Stomach (tissue), 9 donors: ENCODE results near the gene CDK11B. TPM values are rescaled to one million over a fixed set of nuclear protein-coding genes. Genes with fewer than 3 reads are reported as not detected.

Source experiments
- DNase-seq, 2 donors: peaks; one replicate each; pipeline versions ENCODE4 v3.0.0 to v3.0.0-alpha.2; 2013 to 2019
- H3K27ac ChIP-seq, 5 donors: fragments of 200-600 bp in 4 of 5; sonication (generic) in 4 of 5; one replicate each; pipeline ENCODE4 v1.5.1; 2013 to 2019; ENCODE audit warnings: mild to moderate bottlenecking in 1 of 5, moderate library complexity in 1 of 5
- H3K27me3 ChIP-seq, 3 donors: fragments of 200-600 bp; sonication (generic); one replicate each; pipeline ENCODE4 v1.5.1; 2017 to 2019; ENCODE audit warnings: mixed run types in 1 of 3
- H3K36me3 ChIP-seq, 4 donors: fragments of 200-600 bp; sonication (generic); 1 replicate in 3 of 4; 2 replicates in 1 of 4; pipeline ENCODE4 v1.5.1; 2016 to 2019
- H3K4me1 ChIP-seq, 4 donors: fragments of 200-600 bp; sonication (generic); one replicate each; pipeline ENCODE4 v1.5.1; 2016 to 2019
- H3K4me3 ChIP-seq, 4 donors: fragments of 200-600 bp; sonication (generic) in 3 of 4; one replicate each; pipeline ENCODE4 v1.5.1; 2016 to 2019; ENCODE audit warnings: mild to moderate bottlenecking in 1 of 4
- H3K9me3 ChIP-seq, 4 donors: fragments of 200-600 bp; sonication (generic); one replicate each; pipeline ENCODE4 v1.5.1; 2016 to 2019
- EP300 ChIP-seq: sonication (generic); formaldehyde crosslinking; IDR thresholded peaks from one replicate; pipeline ENCODE4 v1.6.1; 2017; ENCODE audit warnings: antibody characterized with exemption
- POLR2A ChIP-seq, 4 donors: fragments of 450-650 bp; IDR thresholded peaks; one replicate each; pipeline ENCODE4 v1.6.1; 2016; ENCODE audit warnings: antibody characterized with exemption in 4 of 4, control low read depth in 2 of 4, mild to moderate bottlenecking in 1 of 4, moderate library complexity in 1 of 4
- POLR2AphosphoS5 ChIP-seq, 3 donors: sonication (generic); formaldehyde crosslinking; IDR thresholded peaks; one replicate each; pipeline ENCODE4 v1.6.1; 2016; ENCODE audit warnings: antibody characterized with exemption in 3 of 3
- WGBS, 5 donors: extraction: QIAGEN DNeasy Blood & Tissue Kit in 3 of 5; methylation state at CpG; one replicate each; pipeline versions ENCODE4 v1.1.5 to v1.1.7; 2013 to 2018; 5-methylcytosine and 5-hydroxymethylcytosine counted together
- intact Hi-C: fragments of 100-400 bp; cut with DNase I; formaldehyde crosslinking; loops from one replicate; pipeline ENCODE4 v1.15.1; 2023; ENCODE audit warnings: low total_unique reads
- polyA plus RNA-seq, 3 donors: library from polyadenylated mRNA; stranded (reverse); fragments of 200-250 nt; gene quantifications; one replicate each; pipeline ENCODE4 v1.2.3, GENCODE V29; 2013
- total RNA-seq, 5 donors: library from RNA; depleted of rRNA; stranded (reverse); fragments of >200 nt; gene quantifications; one replicate each; pipeline versions ENCODE4 v1.1.0 to v1.2.3, GENCODE V29; 2014 to 2016
- TF ChIP-seq, protein P1 (sequence below), 7 experiments: fragments of 450-650 bp in 4 of 7; fragments of 200-600 bp in 3 of 7; sonication (generic) in 3 of 7; IDR thresholded peaks; one replicate each; pipeline ENCODE4 v1.5.1; 2016 to 2019; ENCODE audit warnings: antibody characterized with exemption in 7 of 7, control low read depth in 2 of 7, mild to moderate bottlenecking in 1 of 7
- donor health status: healthy with polysubstance abuse.
- donor health status: Bipolar disorder and iron deficiency.
- donor health status: healthy.

Gene CDK11B
- total and polyA plus RNA-seq, 8 donors, result 9.0 to 62.6 (median 28.6) TPM

DNA sequence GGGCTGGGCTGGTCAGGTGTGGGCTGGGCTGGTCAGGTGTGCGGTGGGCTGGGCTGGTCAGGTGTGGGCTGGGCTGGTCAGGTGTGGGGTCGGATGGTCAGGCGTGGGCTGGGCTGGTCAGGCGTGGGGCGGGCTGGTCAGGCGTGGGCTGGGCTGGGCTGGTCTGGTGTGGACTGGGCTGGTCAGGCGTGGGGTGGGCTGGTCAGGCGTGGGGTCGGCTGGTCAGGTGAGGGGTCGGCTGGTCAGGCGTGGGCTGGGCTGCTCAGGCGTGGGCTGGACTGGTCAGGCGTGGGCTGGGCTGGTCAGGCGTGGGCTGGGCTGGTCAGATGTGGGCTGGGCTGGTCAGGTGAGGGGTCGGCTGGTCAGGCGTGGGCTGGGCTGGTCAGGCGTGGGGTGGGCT is 53.1 kb downstream of the CDK11B start:
- Histone ChIP-seq H3K4me1 (peaks cover 0 to 4% (median 1%) of the 10 kb centered on the region in 4 donors), H3K4me3 (no peak overlapping the region), H3K27me3 (peaks cover 7 to 44% (median 10%) of the 10 kb centered on the region in 3 donors), H3K27ac (no peak overlapping the region), H3K36me3 (no peaks in the 10 kb centered on the region), H3K9me3 (no peaks in the 10 kb centered on the region)
- DNase-seq, result no peak
- intact Hi-C loops, result no loop called here
- WGBS, 5 donors, result 79 to 89% (median 85%) methylated on average over 12 to 17 of the region's 17 CpGs
- TF ChIP-seq POLR2A (IDR thresholded peaks at IDR 0.05) (no peak), POLR2AphosphoS5 (IDR thresholded peaks at IDR 0.05) (no peak), EP300 (no peak)
- TF ChIP-seq, protein P1, sequence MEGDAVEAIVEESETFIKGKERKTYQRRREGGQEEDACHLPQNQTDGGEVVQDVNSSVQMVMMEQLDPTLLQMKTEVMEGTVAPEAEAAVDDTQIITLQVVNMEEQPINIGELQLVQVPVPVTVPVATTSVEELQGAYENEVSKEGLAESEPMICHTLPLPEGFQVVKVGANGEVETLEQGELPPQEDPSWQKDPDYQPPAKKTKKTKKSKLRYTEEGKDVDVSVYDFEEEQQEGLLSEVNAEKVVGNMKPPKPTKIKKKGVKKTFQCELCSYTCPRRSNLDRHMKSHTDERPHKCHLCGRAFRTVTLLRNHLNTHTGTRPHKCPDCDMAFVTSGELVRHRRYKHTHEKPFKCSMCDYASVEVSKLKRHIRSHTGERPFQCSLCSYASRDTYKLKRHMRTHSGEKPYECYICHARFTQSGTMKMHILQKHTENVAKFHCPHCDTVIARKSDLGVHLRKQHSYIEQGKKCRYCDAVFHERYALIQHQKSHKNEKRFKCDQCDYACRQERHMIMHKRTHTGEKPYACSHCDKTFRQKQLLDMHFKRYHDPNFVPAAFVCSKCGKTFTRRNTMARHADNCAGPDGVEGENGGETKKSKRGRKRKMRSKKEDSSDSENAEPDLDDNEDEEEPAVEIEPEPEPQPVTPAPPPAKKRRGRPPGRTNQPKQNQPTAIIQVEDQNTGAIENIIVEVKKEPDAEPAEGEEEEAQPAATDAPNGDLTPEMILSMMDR (IDR thresholded peaks at IDR 0.05), result no peak

DNA sequence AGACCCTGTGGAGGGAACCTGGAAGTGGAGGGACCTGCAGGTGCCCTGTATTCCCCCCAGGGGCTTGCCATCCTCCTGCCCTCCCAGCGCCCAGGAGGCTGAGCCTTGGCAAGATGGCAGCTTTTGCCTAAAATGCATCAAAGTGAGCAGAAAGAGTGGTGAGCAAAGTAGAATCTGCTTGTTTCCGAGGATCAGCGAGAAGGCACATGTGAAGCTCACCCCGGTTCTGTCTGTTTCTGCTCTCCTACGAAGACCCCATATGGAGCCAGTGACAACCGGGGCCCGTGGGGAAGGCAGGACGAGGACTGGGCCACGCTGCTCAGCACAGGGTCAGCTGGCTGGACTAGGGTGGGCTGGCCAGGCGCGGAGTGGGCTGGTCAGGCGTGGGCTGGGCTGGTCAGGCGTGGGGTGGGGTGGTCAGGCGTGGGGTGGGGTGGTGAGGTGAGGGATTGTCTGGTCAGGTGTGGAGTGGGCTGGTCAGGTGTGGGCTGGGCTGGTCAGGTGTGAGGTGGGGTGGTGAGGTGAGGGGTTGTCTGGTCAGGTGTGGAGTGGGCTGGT is 53.7 kb downstream of the CDK11B start:
- Histone ChIP-seq H3K4me1 (peaks cover 5 to 10% (median 8%) of the 10 kb centered on the region in 4 donors), H3K27ac (no peak overlapping the region), H3K4me3 (no peak overlapping the region), H3K36me3 (no peaks in the 10 kb centered on the region), H3K27me3 (peaks cover 12 to 50% (median 16%) of the 10 kb centered on the region in 3 donors), H3K9me3 (no peaks in the 10 kb centered on the region)
- TF ChIP-seq POLR2AphosphoS5 (IDR thresholded peaks at IDR 0.05), result no peak
- no peak for TF ChIP-seq EP300
- TF ChIP-seq POLR2A (IDR thresholded peaks at IDR 0.05), result no peak
- WGBS, 5 donors, result 67 to 80% (median 77%) methylated on average over 14 of the region's 14 CpGs
- intact Hi-C loops, result no loop called here
- no peak for DNase-seq

DNA sequence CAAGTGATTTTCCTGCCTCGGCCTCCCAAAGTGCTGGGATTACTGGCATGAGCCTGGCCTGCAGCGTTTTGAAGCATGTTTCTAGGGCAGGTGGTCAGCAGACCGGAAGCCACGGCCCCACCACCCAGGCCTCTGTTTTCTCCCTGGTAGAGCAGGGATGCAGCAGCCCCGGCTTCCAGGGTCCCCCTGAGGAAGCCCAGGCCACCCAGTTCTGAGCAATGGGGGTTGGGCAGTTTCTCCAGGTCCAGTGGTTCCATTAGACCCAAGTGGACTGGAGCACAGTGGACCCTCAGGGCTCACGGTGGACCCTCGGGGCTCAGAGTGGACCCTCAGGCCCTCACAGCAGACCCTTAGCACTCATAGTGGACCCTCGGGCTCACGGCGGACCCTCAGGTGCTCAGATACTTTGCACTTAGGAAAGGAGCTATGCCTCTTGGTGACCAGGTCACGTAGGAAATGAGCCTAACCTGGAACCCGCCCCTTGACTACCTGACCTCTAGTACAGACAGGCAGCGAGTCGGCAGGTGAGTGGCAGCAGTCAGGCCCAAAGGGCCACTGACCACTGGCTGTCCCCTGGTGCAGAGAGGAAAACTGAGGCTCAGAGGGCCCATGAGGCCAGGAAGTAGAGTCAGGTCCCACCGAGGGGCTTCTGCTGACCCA is 54.3 kb downstream of the CDK11B start:
- TF ChIP-seq POLR2AphosphoS5 (IDR thresholded peaks at IDR 0.05) (no peak), EP300 (no peak), POLR2A (IDR thresholded peaks at IDR 0.05) (no peak)
- TF ChIP-seq, protein P1 (IDR thresholded peaks at IDR 0.05), result no peak
- 73 to 87% (median 78%) methylated on average over 11 to 15 of the region's 15 CpGs for WGBS, 5 donors
- peaks cover 13 to 53% (median 16%) of the 10 kb centered on the region in 3 donors for H3K27me3 ChIP-seq
- peaks cover 7 to 12% (median 9%) of the 10 kb centered on the region in 4 donors for H3K4me1 ChIP-seq
- no peak for DNase-seq
- no peak overlapping the region for H3K27ac ChIP-seq
- H3K4me3 ChIP-seq, result no peak overlapping the region
- H3K36me3 ChIP-seq, result no peaks in the 10 kb centered on the region
- intact Hi-C loops, result no loop called here
- no peaks in the 10 kb centered on the region for H3K9me3 ChIP-seq

DNA sequence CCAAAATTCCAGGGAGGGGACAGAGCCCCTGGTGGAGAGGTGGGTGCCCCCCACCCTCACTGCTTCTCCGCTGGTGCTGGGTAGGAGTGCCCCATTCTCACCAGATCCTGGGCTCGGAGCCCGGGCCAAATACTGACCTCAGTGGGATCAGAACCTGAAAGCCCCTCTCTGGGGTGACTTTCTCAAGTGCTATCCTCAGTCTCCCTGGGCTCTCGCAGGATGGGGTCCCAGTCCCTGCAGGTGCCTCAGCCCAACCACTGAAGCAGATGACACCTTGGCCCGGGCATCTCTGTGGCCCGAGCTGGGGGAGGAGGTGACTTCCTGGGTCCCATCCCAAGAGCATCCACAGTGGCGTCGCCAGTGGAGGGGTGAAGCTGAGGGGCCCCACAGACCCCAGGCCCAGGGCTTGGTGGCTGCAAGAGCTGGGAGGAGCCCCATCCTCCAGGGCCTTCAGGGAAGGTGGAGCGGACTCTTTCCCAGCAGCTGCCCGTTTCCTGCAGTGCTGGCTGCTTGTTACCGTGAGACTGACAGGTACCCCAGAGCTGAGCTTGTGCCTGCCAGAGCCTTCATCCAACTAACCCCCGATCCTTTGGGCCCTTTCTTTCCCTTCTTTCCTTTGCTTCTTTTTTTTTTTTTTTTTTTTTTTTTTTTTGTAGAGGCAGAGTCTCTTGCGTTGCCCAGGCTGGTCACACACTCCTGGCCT is 55.0 kb downstream of the CDK11B start:
- Histone ChIP-seq H3K4me1 (peaks cover 13 to 19% (median 15%) of the 10 kb centered on the region in 4 donors), H3K9me3 (no peaks in the 10 kb centered on the region), H3K36me3 (no peaks in the 10 kb centered on the region), H3K27me3 (peaks cover 13 to 60% (median 22%) of the 10 kb centered on the region in 3 donors), H3K27ac (no peak overlapping the region), H3K4me3 (no peak overlapping the region)
- intact Hi-C loops, result no loop called here
- TF ChIP-seq EP300 (no peak), POLR2A (IDR thresholded peaks at IDR 0.05) (no peak), POLR2AphosphoS5 (IDR thresholded peaks at IDR 0.05) (no peak)
- TF ChIP-seq, protein P1 (IDR thresholded peaks at IDR 0.05), result no peak
- DNase-seq, result no peak
- WGBS, 5 donors, result 64 to 74% (median 70%) methylated on average over 8 to 13 of the region's 13 CpGs
